DOHH2 (cell line): ENCODE data around the gene ARMC9.

ENCODE experiments used
- H3F3A ChIP-seq: fragments of 200-600 bp; sonication (generic), shearing (Covaris generic); 2 replicates; pipeline ENCODE4 v1.6.0; 2016; ENCODE audit warnings: antibody characterized with exemption, mild to moderate bottlenecking; ENCODE audit not compliant: control insufficient read depth, insufficient read depth
- H3K27ac ChIP-seq: fragments of 200-600 bp; sonication (generic); 2 replicates; pipeline ENCODE4 v1.5.1; 2014; ENCODE audit warnings: low read depth, mild to moderate bottlenecking, low read length, moderate library complexity
- H3K27me3 ChIP-seq: fragments of 200-600 bp; sonication (generic); 2 replicates; pipeline ENCODE4 v1.6.1; 2014; ENCODE audit warnings: mild to moderate bottlenecking, low read length, mixed read lengths; ENCODE audit not compliant: control insufficient read depth
- H3K36me3 ChIP-seq: fragments of 200-600 bp; sonication (generic); 2 replicates; pipeline ENCODE4 v1.6.1; 2014; ENCODE audit warnings: mild to moderate bottlenecking, low read length, moderate library complexity, mixed read lengths; ENCODE audit not compliant: control insufficient read depth
- H3K4me1 ChIP-seq: fragments of 200-600 bp; sonication (generic); 2 replicates; pipeline ENCODE4 v1.6.1; 2014; ENCODE audit warnings: mild to moderate bottlenecking, low read length, mixed read lengths; ENCODE audit not compliant: control insufficient read depth
- H3K4me2 ChIP-seq: fragments of 200-600 bp; sonication (generic); 2 replicates; pipeline ENCODE4 v1.6.0; 2014; ENCODE audit warnings: mild to moderate bottlenecking, low read length, moderate library complexity
- H3K4me3 ChIP-seq: fragments of 200-600 bp; sonication (generic); 2 replicates; pipeline ENCODE4 v1.5.1; 2014; ENCODE audit warnings: mild to moderate bottlenecking, low read length, mixed read lengths
- H3K79me2 ChIP-seq: fragments of 200-600 bp; sonication (generic); 2 replicates; pipeline ENCODE4 v1.6.1; 2014; ENCODE audit warnings: mild to moderate bottlenecking, low read length, mixed read lengths; ENCODE audit not compliant: control insufficient read depth
- H3K9me2 ChIP-seq: fragments of 200-600 bp; sonication (generic); replicated peaks from 2 replicates; pipeline ENCODE4 v1.6.1; 2014; ENCODE audit warnings: mild to moderate bottlenecking, low read length, mixed read lengths; ENCODE audit not compliant: control insufficient read depth
- H3K9me3 ChIP-seq: fragments of 200-600 bp; sonication (generic); 2 replicates; pipeline ENCODE4 v1.6.1; 2014; ENCODE audit warnings: antibody characterized with exemption, low read length, mixed read lengths; ENCODE audit not compliant: control insufficient read depth, insufficient read depth
- H4K20me1 ChIP-seq: fragments of 200-600 bp; sonication (generic); 2 replicates; pipeline ENCODE4 v1.6.0; 2014; ENCODE audit warnings: low read depth, mild to moderate bottlenecking, antibody characterized with exemption, low read length, moderate library complexity; ENCODE audit not compliant: control insufficient read depth, insufficient read depth
- CTCF ChIP-seq: fragments of 200-600 bp; sonication (generic); IDR thresholded peaks from one replicate; pipeline ENCODE4 v1.5.1; 2014; ENCODE audit warnings: antibody characterized with exemption, mild to moderate bottlenecking, low read depth, low read length; ENCODE audit not compliant: poor library complexity, severe bottlenecking
- EZH2phosphoT487 ChIP-seq: fragments of 200-600 bp; sonication (generic); IDR thresholded peaks from 2 replicates; pipeline ENCODE4 v1.6.1; 2017; ENCODE audit warnings: borderline replicate concordance, mild to moderate bottlenecking, antibody characterized with exemption, low read length, moderate library complexity, mixed read lengths

Gene ARMC9

GRCh38 chr2:231163011-231163410, 35.4 kb upstream of the ARMC9 start:
- Histone ChIP-seq H3K4me2 (no peak overlapping the region), H3K79me2 (no peaks in the 10 kb centered on the region), H3K27ac (no peak overlapping the region)

GRCh38 chr2:231163414-231164095, 34.9 kb upstream of the ARMC9 start:
- H3K36me3 ChIP-seq, result peaks cover 74% of the 10 kb centered on the region
- H3K27me3 ChIP-seq, result no peaks in the 10 kb centered on the region
- peaks cover 22% of the 10 kb centered on the region for H3K4me1 ChIP-seq
- no peak overlapping the region for H3K4me3 ChIP-seq
- no peak overlapping the region for H3K4me2 ChIP-seq
- no peaks in the 10 kb centered on the region for H3K9me2 ChIP-seq
- H3K9me3 ChIP-seq, result no peaks in the 10 kb centered on the region
- H3K27ac ChIP-seq, result no peak overlapping the region
- H3F3A ChIP-seq, result no peaks in the 10 kb centered on the region; the same call in 1 of the 2 replicates
- no peaks in the 10 kb centered on the region for H3K79me2 ChIP-seq
- H4K20me1 ChIP-seq, result no peaks in the 10 kb centered on the region
- TF ChIP-seq CTCF, result no peak

More at GRCh38 chr2:231163011-231163410, 35.4 kb upstream of the ARMC9 start:
- H3K9me3 ChIP-seq, result no peaks in the 10 kb centered on the region
- no peak for TF ChIP-seq EZH2phosphoT487
- no peak for TF ChIP-seq CTCF
- H3F3A ChIP-seq, result no peaks in the 10 kb centered on the region
- H3K4me3 ChIP-seq, result no peak overlapping the region
- peaks cover 69% of the 10 kb centered on the region for H3K36me3 ChIP-seq
- H3K27me3 ChIP-seq, result no peaks in the 10 kb centered on the region
- H3K9me2 ChIP-seq, result no peaks in the 10 kb centered on the region
- no peaks in the 10 kb centered on the region for H4K20me1 ChIP-seq
- H3K4me1 ChIP-seq, result peaks cover 16% of the 10 kb centered on the region

- peaks cover 28% of the 10 kb centered on the region for H3K4me1 ChIP-seq
- H3K9me3 ChIP-seq, result no peaks in the 10 kb centered on the region
- H3K79me2 ChIP-seq, result no peaks in the 10 kb centered on the region
- no peaks in the 10 kb centered on the region for H4K20me1 ChIP-seq
- H3K4me3 ChIP-seq, result no peak overlapping the region
- no peak overlapping the region for H3K4me2 ChIP-seq
- peaks cover 91% of the 10 kb centered on the region for H3K36me3 ChIP-seq
- no peak for TF ChIP-seq CTCF
- H3F3A ChIP-seq, result no peaks in the 10 kb centered on the region; the same call in 1 of the 2 replicates
- H3K9me2 ChIP-seq, result no peaks in the 10 kb centered on the region
- no peaks in the 10 kb centered on the region for H3K27me3 ChIP-seq
- no peak overlapping the region for H3K27ac ChIP-seq
Observed at GRCh38 chr2:231167745-231168459, 30.5 kb upstream of the ARMC9 start.
